Body of pancreas (tissue), 4 donors: ENCODE data around the gene MED27. TPM values are rescaled to one million over a fixed set of nuclear protein-coding genes. Genes with fewer than 3 reads are reported as not detected.

ENCODE experiments used
- ATAC-seq: fragments of 150-250 bp; one replicate; pipeline ENCODE4 v1.9.1; 2016
- DNase-seq, 4 donors: peaks; one replicate each; pipeline ENCODE4 v3.0.0-alpha.2; 2019
- H3K27ac ChIP-seq, 4 donors: fragments of 200-600 bp; sonication (generic); 1 replicate in 3 of 4; 2 replicates in 1 of 4; pipeline versions ENCODE4 v1.5.1 to v1.6.1; 2016 to 2019; ENCODE audit warnings: mild to moderate bottlenecking in 1 of 4, mixed read lengths in 1 of 4, moderate library complexity in 1 of 4
- H3K27me3 ChIP-seq, 2 donors: fragments of 200-600 bp; sonication (generic); one replicate each; pipeline ENCODE4 v1.6.0; 2016; ENCODE audit warnings: mild to moderate bottlenecking in 1 of 2
- H3K36me3 ChIP-seq, 2 donors: fragments of 200-600 bp; sonication (generic); replicated peaks in 1 of 2; 2 replicates each; pipeline ENCODE4 v1.5.1; 2016; ENCODE audit warnings: low read depth in 2 of 2; ENCODE audit not compliant: insufficient read depth in 1 of 2
- H3K4me1 ChIP-seq: fragments of 200-600 bp; sonication (generic); one replicate; pipeline ENCODE4 v1.6.0; 2016
- H3K4me3 ChIP-seq, 2 donors: fragments of 200-600 bp; sonication (generic); 1 replicate in 1 of 2; 2 replicates in 1 of 2; pipeline ENCODE4 v1.5.1; 2016 to 2019
- H3K9me3 ChIP-seq, 3 donors: fragments of 200-600 bp; sonication (generic); 1 replicate in 2 of 3; 2 replicates in 1 of 3; pipeline ENCODE4 v1.5.1; 2016
- POLR2A ChIP-seq, 3 donors: fragments of 450-650 bp; IDR thresholded peaks; one replicate each; pipeline ENCODE4 v1.6.1; 2016; ENCODE audit warnings: antibody characterized with exemption in 3 of 3, mild to moderate bottlenecking in 2 of 3
- WGBS, 2 donors: methylation state at CpG; one replicate each; pipeline ENCODE4 v1.1.5; 2017; 5-methylcytosine and 5-hydroxymethylcytosine counted together
- intact Hi-C: fragments of 100-400 bp; cut with DNase I; formaldehyde crosslinking; loops from one replicate; pipeline ENCODE4 v1.15.1; 2023
- total RNA-seq, 2 donors: library from RNA; depleted of rRNA; stranded (reverse); fragments of >200 nt; gene quantifications; one replicate each; pipeline ENCODE4 v1.1.0, GENCODE V29; 2016
- TF ChIP-seq, protein P1 (sequence below), 7 experiments: fragments of 450-650 bp in 4 of 7; fragments of 200-600 bp in 3 of 7; sonication (generic) in 3 of 7; IDR thresholded peaks; one replicate each; pipeline ENCODE4 v1.5.1; 2016 to 2019; ENCODE audit warnings: antibody characterized with exemption in 7 of 7

The MED27 gene
- total RNA-seq, 2 donors from 2014 or later = 3.4 to 11.5 TPM

GRCh38 chr9:131851414-131851813 is 228.3 kb downstream of the MED27 start:
- 55 to 72% methylated on average over 7 of the region's 7 CpGs for WGBS, 2 donors
- ATAC-seq = no peak
- TF ChIP-seq, protein P1, sequence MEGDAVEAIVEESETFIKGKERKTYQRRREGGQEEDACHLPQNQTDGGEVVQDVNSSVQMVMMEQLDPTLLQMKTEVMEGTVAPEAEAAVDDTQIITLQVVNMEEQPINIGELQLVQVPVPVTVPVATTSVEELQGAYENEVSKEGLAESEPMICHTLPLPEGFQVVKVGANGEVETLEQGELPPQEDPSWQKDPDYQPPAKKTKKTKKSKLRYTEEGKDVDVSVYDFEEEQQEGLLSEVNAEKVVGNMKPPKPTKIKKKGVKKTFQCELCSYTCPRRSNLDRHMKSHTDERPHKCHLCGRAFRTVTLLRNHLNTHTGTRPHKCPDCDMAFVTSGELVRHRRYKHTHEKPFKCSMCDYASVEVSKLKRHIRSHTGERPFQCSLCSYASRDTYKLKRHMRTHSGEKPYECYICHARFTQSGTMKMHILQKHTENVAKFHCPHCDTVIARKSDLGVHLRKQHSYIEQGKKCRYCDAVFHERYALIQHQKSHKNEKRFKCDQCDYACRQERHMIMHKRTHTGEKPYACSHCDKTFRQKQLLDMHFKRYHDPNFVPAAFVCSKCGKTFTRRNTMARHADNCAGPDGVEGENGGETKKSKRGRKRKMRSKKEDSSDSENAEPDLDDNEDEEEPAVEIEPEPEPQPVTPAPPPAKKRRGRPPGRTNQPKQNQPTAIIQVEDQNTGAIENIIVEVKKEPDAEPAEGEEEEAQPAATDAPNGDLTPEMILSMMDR (IDR thresholded peaks at IDR 0.05) = no peak
- intact Hi-C loops = no loop called here
- no peaks in the 10 kb centered on the region for H3K36me3 ChIP-seq
- H3K4me1 ChIP-seq = no peaks in the 10 kb centered on the region
- DNase-seq = no peak
- no peaks in the 10 kb centered on the region for H3K27me3 ChIP-seq
- H3K4me3 ChIP-seq = no peak overlapping the region
- no peaks in the 10 kb centered on the region for H3K9me3 ChIP-seq
- no peak overlapping the region for H3K27ac ChIP-seq

GRCh38 chr9:131849391-131849790 is 230.3 kb downstream of the MED27 start:
- no peaks in the 10 kb centered on the region for H3K9me3 ChIP-seq
- DNase-seq = no peak
- H3K27ac ChIP-seq = no peak overlapping the region
- no peak overlapping the region for H3K4me3 ChIP-seq
- TF ChIP-seq, protein P1 (IDR thresholded peaks at IDR 0.05) = no peak
- TF ChIP-seq POLR2A (IDR thresholded peaks at IDR 0.05) = no peak
- H3K27me3 ChIP-seq = no peaks in the 10 kb centered on the region
- no peaks in the 10 kb centered on the region for H3K36me3 ChIP-seq
- no peak for ATAC-seq
- no peaks in the 10 kb centered on the region for H3K4me1 ChIP-seq
- intact Hi-C loops = loop anchor here (10.0 kb wide), 1 partner anchor 385 kb away; no protein-coding TSS in a partner anchor
- WGBS, 2 donors = 86 to 87% methylated on average over 3 to 16 of the region's 18 CpGs

- ATAC-seq (no peak), DNase-seq (no peak)
- no peak overlapping the region for H3K4me3 ChIP-seq
- no peaks in the 10 kb centered on the region for H3K27me3 ChIP-seq
- TF ChIP-seq POLR2A (IDR thresholded peaks at IDR 0.05) = no peak
- TF ChIP-seq, protein P1 (IDR thresholded peaks at IDR 0.05) = no peak
- no peaks in the 10 kb centered on the region for H3K9me3 ChIP-seq
- intact Hi-C loops = loop anchor here (10.0 kb wide), 1 partner anchor 386 kb away; no protein-coding TSS in a partner anchor
- no peaks in the 10 kb centered on the region for H3K4me1 ChIP-seq
- 59 to 64% methylated on average over 30 to 35 of the region's 35 CpGs for WGBS, 2 donors
- H3K27ac ChIP-seq = no peak overlapping the region
- no peaks in the 10 kb centered on the region for H3K36me3 ChIP-seq
Measured at GRCh38 chr9:131848570-131849160, 231.0 kb downstream of the MED27 start.

DNA sequence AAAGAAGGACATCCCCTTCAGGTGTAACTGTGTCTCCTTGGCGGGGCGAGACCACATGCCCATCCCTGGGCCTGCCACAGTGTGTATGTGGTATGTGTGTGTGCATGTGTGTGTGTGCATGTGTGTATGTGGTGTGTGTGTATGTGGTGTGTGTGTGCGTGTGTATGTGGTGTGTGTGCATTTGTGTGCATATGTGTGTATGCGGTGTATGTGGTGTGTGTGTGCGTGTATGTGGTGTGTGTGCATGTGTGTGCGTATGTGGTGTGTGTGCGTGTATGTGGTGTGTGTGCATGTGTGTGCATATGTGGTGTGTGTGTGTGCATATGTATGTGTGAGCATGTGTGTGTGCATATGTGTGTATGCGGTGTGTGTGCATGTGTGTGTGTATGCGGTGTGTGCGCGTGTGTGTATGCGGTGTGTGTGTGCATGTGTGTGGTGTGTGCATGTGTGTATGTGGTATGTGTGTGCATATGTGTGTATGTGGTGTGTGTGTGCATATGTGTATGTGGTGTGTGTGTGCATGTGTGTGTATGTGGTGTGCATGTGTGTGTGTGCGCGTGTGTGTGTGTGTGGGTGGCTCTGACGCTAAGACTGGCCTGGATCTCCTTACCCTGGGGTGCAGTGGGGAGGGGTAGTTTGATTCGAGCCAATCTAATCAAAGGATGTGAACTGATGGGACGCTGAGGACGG is 231.9 kb downstream of the MED27 start:
- H3K9me3 ChIP-seq = no peaks in the 10 kb centered on the region
- intact Hi-C loops = loop anchor here (10.0 kb wide), 1 partner anchor 387 kb away; no protein-coding TSS in a partner anchor
- TF ChIP-seq, protein P1 (IDR thresholded peaks at IDR 0.05) = no peak
- TF ChIP-seq POLR2A (IDR thresholded peaks at IDR 0.05) = no peak
- WGBS, 2 donors = 86 to 88% methylated on average over 16 to 18 of the region's 18 CpGs
- H3K36me3 ChIP-seq = no peaks in the 10 kb centered on the region
- H3K27me3 ChIP-seq = no peaks in the 10 kb centered on the region
- no peak for ATAC-seq
- H3K27ac ChIP-seq = no peak overlapping the region
- no peak for DNase-seq
- H3K4me3 ChIP-seq = no peak overlapping the region
- H3K4me1 ChIP-seq = no peaks in the 10 kb centered on the region
